ENCODE data around the gene CDCA8. TPM values are rescaled to one million over a fixed set of nuclear protein-coding genes. Genes with fewer than 3 reads are reported as not detected.

Gene CDCA8
- total RNA-seq, 1 experiment from 2014 or later: 38.4 TPM

DNA sequence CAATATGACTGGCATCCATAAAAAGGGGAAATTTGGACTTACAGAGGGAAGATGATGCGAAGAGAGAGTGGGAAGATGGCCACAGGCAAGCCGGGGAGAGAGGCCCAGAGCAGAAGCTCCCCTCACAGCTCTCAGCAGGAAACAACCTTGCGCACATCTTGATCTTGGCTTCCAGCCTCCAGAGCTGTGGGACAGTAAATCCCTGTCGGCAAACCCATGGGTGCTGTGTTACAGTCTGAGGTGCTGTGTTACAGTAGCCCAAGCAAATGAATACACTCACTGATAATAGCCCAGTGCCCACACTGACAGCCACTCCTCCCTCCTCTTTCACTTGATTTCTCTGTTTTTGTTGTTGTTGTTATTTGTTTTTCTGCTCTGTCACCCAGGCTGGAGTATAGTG lies 22.4 kb downstream of the CDCA8 start:
- DNase-seq (ENCODE audit: low read depth): no peak

- DNase-seq (ENCODE audit: low read depth): no peak
Observed at GRCh38 chr1:37716321-37716720, 24.0 kb downstream of the CDCA8 start.

- no peak for DNase-seq (ENCODE audit: low read depth)
Observed at GRCh38 chr1:37717631-37718030, 25.3 kb downstream of the CDCA8 start.

DNA sequence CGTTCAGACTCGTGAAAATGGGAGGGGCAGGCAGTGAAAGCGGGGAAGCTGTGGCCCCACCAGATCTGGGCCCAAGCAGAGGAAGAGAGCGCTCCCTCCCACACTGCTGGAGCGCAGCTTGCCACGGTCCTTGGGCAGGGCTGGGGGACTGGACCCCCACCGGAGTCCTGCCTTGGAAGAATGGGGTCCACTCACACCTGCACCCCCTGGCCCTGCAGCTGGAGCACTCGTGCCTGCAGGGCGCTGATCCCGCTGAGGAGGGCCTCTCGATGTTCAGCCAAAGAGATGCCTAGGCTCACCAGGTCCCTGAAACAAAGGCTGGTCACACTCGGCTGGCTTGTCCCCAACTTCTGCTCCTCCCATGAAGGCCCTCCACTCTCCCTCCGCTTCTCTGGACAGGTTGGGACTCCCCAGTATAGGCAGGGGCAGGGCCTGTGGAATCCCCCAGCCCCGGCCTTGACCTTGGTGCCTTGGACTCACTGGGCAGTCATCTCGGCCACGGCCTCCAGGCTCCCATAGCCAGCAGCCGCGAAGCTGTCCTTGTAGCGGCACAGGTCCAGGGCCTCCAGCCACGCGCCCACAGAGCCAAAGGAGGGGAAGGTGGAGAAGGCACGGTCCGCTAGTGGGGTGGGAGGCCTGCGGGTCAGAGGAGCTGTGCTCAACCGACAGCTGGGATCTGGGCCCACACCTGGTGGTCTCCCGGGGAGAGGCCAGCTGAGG lies 26.0 kb downstream of the CDCA8 start:
- no peak for DNase-seq (ENCODE audit: low read depth)

GRCh38 chr1:37718901-37719571 lies 26.7 kb downstream of the CDCA8 start:
- DNase-seq (ENCODE audit: low read depth): no peak

GRCh38 chr1:37719572-37720195 lies 27.4 kb downstream of the CDCA8 start:
- DNase-seq (ENCODE audit: low read depth): no peak

DNA sequence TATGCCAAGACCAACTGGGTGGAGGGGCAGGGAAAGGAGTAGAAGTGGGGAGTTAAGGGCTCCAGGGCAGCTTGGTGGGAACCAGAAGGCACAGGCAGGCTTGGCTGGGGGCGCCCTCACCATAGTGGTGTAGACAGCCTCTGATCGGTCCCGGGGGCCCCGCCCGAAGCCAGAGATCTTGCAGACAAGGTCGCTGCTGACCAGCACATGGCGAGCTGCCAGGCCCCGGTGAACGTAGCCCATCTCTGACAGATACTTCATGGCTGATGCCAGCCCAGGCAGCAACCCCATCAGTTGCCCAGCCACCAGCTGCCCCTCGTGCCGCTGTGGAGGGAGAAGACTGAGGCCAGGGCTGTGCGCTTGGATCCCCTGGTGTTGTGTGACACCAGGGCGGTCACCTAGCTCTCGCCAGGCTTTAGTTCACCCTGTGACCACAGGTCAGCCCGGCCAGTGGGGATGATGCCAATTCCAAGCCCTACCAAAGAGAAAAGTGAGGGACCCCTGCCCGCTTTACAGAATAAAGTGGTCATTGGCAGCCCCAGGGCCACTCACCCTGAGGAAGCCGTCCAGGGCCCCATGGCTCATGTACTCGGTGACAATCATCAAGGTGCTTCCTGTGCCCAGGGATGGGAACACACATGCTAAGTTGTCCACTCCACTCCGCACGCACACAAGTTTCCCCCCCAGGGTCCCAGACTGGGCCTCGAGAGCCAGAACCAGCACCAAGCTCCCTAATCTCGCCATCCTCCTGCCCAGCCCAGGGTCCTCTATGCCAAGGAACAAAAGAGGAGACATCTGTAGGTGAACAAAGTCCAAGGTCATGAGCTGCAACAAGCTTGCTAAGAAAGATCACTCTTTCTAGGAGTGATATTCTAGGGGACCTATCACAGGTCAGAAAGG lies 28.2 kb downstream of the CDCA8 start:
- DNase-seq (ENCODE audit: low read depth): no peak

- no peak for DNase-seq (ENCODE audit: low read depth)
Observed at GRCh38 chr1:37721565-37721964, 29.2 kb downstream of the CDCA8 start.

DNA sequence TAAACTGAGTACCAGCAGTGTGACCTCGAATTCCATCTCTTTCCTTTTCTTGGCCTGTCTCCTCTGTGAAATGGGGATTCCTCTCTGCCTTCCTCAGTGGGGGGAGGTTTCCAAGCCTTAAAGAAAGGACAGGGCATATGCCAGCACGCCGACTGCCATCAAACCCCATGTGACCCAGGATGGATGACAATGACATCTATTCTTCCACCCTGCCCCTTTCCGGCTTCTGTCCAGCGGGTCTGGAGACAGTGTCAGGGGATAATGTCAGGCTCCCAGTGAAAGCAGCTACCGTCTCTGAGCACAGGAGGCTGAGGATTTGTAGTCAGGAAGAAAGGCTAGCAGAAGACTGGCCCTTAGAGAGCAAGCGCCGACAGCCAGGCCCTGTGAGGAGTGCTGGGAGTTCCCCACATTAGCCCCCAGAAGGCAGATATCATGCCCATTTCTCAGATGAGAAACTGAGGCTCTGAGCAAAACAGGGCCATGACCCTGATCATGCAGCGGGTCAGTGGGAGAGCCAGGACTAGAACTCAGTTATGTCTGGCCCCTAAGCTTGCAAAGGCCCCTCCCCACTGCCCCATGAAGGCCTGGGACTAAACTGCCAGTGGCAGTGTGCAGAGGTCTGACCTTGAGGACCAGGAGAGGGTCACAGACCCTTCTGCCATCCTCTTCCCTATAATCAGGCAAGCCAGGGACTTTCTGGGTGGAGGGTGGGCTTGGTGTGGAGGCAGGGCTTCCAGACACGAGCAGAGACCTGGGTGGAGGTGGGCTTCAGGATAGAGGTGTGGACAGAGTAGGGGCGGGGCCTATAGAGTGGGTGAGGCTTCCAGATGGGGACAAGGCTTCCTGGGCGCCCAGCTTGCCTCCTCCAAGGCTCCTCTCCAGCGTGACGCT lies 30.1 kb downstream of the CDCA8 start:
- no peak for DNase-seq (ENCODE audit: low read depth)

DNA sequence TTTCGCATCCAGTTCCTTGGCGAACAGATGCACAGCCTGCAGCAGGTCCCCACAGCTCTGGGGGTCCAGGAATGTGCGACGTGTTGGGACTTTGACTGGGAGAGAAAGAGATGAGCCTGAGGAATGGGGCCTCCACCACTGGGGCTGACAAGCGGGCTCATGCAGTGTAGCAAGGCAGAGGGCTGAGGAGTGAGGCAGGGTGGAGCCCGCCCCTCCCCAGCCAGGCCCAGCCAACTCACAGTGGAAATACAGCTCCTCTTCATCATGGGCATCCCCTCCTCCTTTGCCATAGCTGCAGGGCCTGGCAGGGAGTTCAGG lies 30.7 kb downstream of the CDCA8 start:
- DNase-seq (ENCODE audit: low read depth): no peak

DNA sequence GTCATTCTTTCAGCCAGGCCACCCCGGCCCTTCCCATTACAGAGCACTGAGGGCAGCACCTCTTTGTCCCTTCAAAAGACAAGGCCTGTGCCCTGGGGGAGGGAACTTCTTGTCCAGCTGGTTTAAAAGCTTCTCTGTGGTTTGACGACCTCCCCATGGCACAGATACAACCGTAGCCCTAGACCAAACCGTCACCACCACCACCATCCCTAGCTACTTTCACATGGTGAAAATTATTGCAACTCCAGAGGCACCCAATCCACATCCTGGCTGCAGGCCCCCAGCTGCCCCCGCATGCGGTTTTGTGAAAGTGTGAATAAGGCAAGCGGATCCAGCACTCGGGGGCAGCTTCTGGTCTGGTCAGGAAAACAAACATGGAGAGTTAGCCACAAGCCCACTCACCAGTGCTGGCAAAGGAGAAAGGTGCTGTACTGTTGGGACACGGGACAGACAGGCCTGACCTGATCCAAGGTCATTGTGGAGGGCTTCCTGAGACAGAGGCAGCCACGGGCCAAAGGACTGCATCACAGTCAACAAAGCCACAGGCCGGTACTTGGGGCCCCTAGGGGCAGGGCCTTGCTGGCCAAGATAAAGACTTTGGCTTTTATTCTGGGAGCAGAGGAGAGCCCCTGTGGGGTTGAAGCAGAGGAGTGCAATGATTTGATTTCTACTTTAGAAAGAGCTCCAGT lies 31.2 kb downstream of the CDCA8 start:
- peak; percentile 22 for DNase-seq (ENCODE audit: low read depth)

- no peak for DNase-seq (ENCODE audit: low read depth)
Observed at GRCh38 chr1:37724575-37724974, 32.3 kb downstream of the CDCA8 start.

DNA sequence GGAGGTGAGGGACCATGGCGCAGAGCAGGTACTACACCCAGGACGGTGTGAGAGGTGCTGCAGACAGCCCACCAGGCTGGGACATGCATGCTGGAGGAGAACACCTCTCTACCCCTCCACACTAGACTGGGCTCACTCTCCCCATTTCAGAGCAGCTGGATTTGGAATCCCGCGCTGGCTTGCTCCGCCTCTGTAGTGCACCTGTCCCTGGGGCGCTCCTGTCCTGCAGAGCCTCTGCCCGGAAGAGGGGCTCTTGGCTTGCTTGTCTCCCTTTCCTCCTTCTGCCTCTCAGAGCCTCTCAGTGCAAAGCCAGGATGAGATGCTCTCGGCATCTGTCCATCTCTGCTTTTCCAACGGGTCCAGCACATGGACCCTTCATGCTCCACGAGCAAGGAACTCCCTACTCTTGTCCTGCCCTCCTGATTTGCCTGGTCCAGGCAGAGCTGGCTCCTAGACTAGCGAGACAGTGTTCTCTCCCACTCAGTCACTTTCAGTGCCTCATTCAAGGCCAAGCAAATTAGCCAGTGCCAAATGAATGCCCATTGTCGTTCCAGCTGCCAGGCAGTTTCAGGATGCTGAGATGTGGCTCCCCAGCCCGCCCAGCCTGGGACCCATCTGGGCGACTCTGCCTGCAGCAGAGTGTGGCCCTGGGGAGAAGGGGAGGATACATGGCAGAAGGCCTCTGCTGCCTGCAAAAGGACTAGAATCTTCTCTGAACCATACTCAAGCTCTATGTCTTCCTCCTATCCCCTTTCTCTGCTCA lies 33.7 kb downstream of the CDCA8 start:
- no peak for DNase-seq (ENCODE audit: low read depth)

DNA sequence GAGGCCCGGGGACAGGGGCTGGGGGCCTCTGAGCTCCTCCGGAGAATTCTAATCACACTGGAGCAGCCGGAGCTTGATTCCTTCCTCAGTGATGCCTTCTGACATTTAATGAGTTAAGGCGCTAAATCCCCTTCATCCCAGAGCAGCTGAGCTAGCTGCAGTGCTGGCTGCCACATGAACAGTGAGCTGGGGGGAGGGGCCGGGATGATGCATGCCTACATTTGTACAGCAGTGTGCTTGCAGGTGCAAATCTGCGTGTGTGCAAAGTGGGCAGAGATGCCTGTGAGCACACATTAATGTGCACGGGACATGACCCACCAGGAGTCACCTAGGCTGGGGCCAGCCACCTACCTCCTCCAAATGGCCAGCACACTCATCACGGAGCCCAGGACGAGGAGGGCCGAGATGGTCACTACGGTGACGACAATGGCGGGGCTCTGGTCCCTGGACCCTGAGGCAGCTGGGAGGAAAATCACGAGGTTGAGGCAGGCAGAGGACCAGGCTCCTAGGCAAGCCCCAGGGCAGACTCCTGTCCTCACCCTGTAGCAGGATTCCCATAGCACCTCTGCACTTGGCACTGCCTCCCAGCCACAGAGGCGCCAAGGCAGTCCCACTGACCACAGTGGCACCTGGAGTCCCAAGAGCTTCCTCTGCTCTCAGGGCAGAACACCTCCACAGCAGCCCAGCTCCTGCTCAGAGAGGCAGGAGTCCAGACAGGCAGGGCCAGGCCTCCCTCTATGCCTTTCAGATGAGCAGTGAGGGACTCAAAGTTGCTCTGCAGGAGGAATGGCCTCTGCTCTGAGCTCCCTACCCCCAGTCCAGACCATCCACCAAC lies 34.7 kb downstream of the CDCA8 start:
- no peak for DNase-seq (ENCODE audit: low read depth)

DNA sequence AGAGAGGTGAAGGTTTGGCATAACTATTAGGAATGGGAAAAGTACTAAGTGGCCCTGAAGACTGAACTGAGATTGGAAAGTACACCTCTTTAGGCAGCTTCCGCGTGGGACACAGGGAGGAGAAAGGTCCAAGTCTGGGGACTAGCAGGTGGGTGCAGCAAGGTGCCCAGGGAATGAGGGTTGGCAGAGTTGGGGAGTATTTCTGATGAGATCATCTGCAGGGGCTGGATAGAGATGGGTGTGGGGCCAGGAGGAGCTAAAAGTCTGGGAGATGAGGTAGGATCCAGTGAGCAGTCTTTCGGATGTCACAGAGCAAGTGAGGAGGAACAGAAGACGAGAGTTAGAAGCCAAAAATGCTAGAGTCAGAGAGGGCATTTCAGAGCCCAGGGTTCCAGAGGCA lies 36.1 kb downstream of the CDCA8 start:
- DNase-seq (ENCODE audit: low read depth): no peak

GRCh38 chr1:37730376-37730775 lies 38.1 kb downstream of the CDCA8 start:
- DNase-seq (ENCODE audit: low read depth): no peak

DNA sequence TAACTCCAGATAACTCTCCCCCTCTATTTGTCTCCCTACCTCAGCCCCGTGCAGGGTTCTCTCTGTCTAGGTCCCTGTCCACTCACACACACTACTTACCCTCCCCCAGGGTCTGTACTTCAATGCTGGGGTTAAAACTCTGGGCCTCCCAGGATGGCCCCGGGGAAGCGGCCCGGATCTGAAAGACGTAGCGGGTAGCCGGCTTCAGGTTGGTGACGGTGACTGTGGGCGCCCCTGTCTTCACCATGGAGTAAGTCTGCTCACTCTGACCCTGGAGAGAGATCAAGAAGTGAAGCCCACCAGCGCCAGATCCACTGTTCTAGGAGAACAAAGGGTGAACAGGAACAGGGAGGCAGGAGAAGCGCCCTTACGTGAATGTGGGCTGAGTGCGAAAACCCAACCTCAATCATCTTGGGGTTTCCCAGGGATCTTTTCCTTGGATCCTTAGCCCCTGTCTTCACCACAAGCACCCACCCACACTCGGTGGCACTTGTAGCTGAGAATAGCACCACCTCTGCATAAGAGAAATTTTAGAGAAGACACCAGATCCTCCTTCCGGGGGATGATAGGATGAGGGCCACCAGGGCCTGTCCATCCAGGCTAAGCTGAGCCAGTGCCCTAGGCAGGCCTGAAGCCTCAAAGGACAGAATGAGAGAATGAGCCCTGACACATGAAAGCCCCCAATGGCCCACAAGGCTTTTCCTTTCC lies 39.1 kb downstream of the CDCA8 start:
- no peak for DNase-seq (ENCODE audit: low read depth)
